LNCAP (cell line): ENCODE results near the gene STEAP1B.

Experiments
- CTCF ChIP-seq: fragments of 450-650 bp; IDR thresholded peaks from 2 replicates; pipeline ENCODE4 v1.5.1; 2017; ENCODE audit warnings: mild to moderate bottlenecking

Gene STEAP1B

GRCh38 chr7:22418251-22419046, 81.5 kb downstream of the STEAP1B start:
- TF ChIP-seq CTCF = no peak

- TF ChIP-seq CTCF = no peak
Measured at GRCh38 chr7:22417841-22418240, 82.1 kb downstream of the STEAP1B start.

GRCh38 chr7:22417349-22417748, 82.6 kb downstream of the STEAP1B start:
- TF ChIP-seq CTCF = no peak

- TF ChIP-seq CTCF = no peak
Measured at GRCh38 chr7:22414424-22414823, 85.6 kb downstream of the STEAP1B start.

GRCh38 chr7:22413211-22413610, 86.8 kb downstream of the STEAP1B start:
- no peak for TF ChIP-seq CTCF

GRCh38 chr7:22411977-22412693, 87.9 kb downstream of the STEAP1B start:
- TF ChIP-seq CTCF = no peak

- no peak for TF ChIP-seq CTCF
Measured at GRCh38 chr7:22406715-22407114, 93.3 kb downstream of the STEAP1B start.
